Neural cell (in vitro differentiated cells): ENCODE results near the gene ARHGEF2. TPM values are rescaled to one million over a fixed set of nuclear protein-coding genes. Genes with fewer than 3 reads are reported as not detected.

ENCODE experiments used
- H2AFZ ChIP-seq: fragments of 200-600, 300-800 bp; sonication (generic), shearing (Covaris generic); 2 replicates; pipeline ENCODE4 v1.6.0; 2014; ENCODE audit warnings: low read depth, mild to moderate bottlenecking, antibody characterized with exemption, low read length, moderate library complexity
- H3F3A ChIP-seq: fragments of 200-600 bp; shearing (Covaris generic); 2 replicates; pipeline ENCODE4 v1.6.1; 2016; ENCODE audit warnings: mild to moderate bottlenecking, moderate library complexity, mixed read lengths, antibody characterized with exemption, low read length; ENCODE audit not compliant: insufficient read depth, poor library complexity, severe bottlenecking
- H3K27ac ChIP-seq: fragments of 200-600, 300-800 bp; sonication (generic), shearing (Covaris generic); 2 replicates; pipeline ENCODE4 v1.5.1; 2014; ENCODE audit warnings: mild to moderate bottlenecking, low read length, moderate library complexity
- H3K27me3 ChIP-seq: fragments of 300-800, 200-600 bp; sonication (generic), shearing (Covaris generic); 2 replicates; pipeline ENCODE4 v1.6.0; 2014; ENCODE audit warnings: mild to moderate bottlenecking, low read depth, low read length, moderate library complexity; ENCODE audit not compliant: insufficient read depth
- H3K36me3 ChIP-seq: fragments of 300-800, 200-600 bp; sonication (generic), shearing (Covaris generic); 2 replicates; pipeline ENCODE4 v1.5.1; 2014; ENCODE audit warnings: mild to moderate bottlenecking, antibody characterized with exemption, low read length, moderate library complexity; ENCODE audit not compliant: insufficient read depth
- H3K4me2 ChIP-seq: fragments of 300-800, 200-600 bp; sonication (generic), shearing (Covaris generic); 2 replicates; pipeline ENCODE4 v1.6.0; 2014; ENCODE audit warnings: mild to moderate bottlenecking, low read length
- H3K4me3 ChIP-seq: fragments of 300-800, 200-600 bp; sonication (generic), shearing (Covaris generic); 2 replicates; pipeline ENCODE4 v1.5.1; 2014; ENCODE audit warnings: mild to moderate bottlenecking, low read length, moderate library complexity
- H3K79me2 ChIP-seq: fragments of 200-600 bp; shearing (Covaris generic); replicated peaks from 2 replicates; pipeline ENCODE4 v1.6.0; 2014; ENCODE audit warnings: mild to moderate bottlenecking, low read length, moderate library complexity; ENCODE audit not compliant: insufficient read depth
- H3K9ac ChIP-seq: fragments of 300-800, 200-600 bp; sonication (generic), shearing (Covaris generic); 2 replicates; pipeline ENCODE4 v1.6.1; 2016; ENCODE audit warnings: mild to moderate bottlenecking, low read length, mixed read lengths
- H3K9me2 ChIP-seq: fragments of 200-600 bp; shearing (Covaris generic); 2 replicates; pipeline ENCODE4 v1.6.1; 2016; ENCODE audit warnings: mild to moderate bottlenecking, low read length, mixed read lengths; ENCODE audit not compliant: insufficient read depth
- H3K9me3 ChIP-seq: fragments of 200-600, 300-800 bp; sonication (generic), shearing (Covaris generic); 2 replicates; pipeline ENCODE4 v1.6.1; 2016; ENCODE audit warnings: mild to moderate bottlenecking, mixed run types, low read length, moderate library complexity, mixed read lengths
- H4K20me1 ChIP-seq: fragments of 200-600 bp; shearing (Covaris generic); 2 replicates; pipeline ENCODE4 v1.6.1; 2016; ENCODE audit warnings: mild to moderate bottlenecking, mixed run types; ENCODE audit not compliant: insufficient read depth
- EP300 ChIP-seq: fragments of 450-650 bp; conservative IDR thresholded peaks from 2 replicates; pipeline ENCODE4 v1.6.1; 2014; ENCODE audit warnings: antibody characterized with exemption, mild to moderate bottlenecking, moderate library complexity; ENCODE audit not compliant: poor library complexity, severe bottlenecking
- EZH2 ChIP-seq: fragments of 200-600, 300-800 bp; shearing (Covaris generic), sonication (generic); IDR thresholded peaks from 2 replicates; pipeline ENCODE4 v1.6.1; 2014; ENCODE audit warnings: antibody characterized with exemption, low read length, borderline replicate concordance, mild to moderate bottlenecking; ENCODE audit not compliant: insufficient read depth, poor library complexity, severe bottlenecking
- MXI1 ChIP-seq: fragments of 450-650 bp; conservative IDR thresholded peaks from 2 replicates; pipeline ENCODE4 v1.6.1; 2014; ENCODE audit warnings: antibody characterized with exemption, mild to moderate bottlenecking; ENCODE audit not compliant: poor library complexity, severe bottlenecking
- POLR2AphosphoS5 ChIP-seq: IDR thresholded peaks from 2 replicates; pipeline ENCODE4 v1.6.1; 2012
- RAD21 ChIP-seq: fragments of 450-650 bp; conservative IDR thresholded peaks from 2 replicates; pipeline ENCODE4 v1.6.1; 2014; ENCODE audit warnings: antibody characterized with exemption, mild to moderate bottlenecking, moderate library complexity
- SMC3 ChIP-seq: fragments of 450-650 bp; conservative IDR thresholded peaks from 2 replicates; pipeline ENCODE4 v1.6.1; 2014; ENCODE audit warnings: antibody characterized with exemption, mild to moderate bottlenecking, moderate library complexity; ENCODE audit not compliant: poor library complexity
- TAF1 ChIP-seq: IDR thresholded peaks from 2 replicates; pipeline ENCODE4 v1.6.1; 2012; ENCODE audit warnings: low read depth
- polyA plus RNA-seq: library from polyadenylated mRNA; depleted of rRNA; stranded (reverse); fragments of >200 nt; gene quantifications from 2 replicates; pipeline ENCODE4 v1.2.3, GENCODE V29; 2014
- TF ChIP-seq, protein P1 (sequence below): fragments of 450-650 bp; IDR thresholded peaks from 2 replicates; pipeline ENCODE4 v1.5.1; 2014; ENCODE audit warnings: antibody characterized with exemption, mild to moderate bottlenecking, moderate library complexity; ENCODE audit not compliant: poor library complexity, severe bottlenecking
- TF ChIP-seq, protein P2 (sequence below): IDR thresholded peaks from 2 replicates; pipeline ENCODE4 v1.6.1; 2012; ENCODE audit warnings: borderline replicate concordance

The ARHGEF2 gene
- polyA plus RNA-seq, 1 donor from 2014 or later, result 45.1 TPM

DNA sequence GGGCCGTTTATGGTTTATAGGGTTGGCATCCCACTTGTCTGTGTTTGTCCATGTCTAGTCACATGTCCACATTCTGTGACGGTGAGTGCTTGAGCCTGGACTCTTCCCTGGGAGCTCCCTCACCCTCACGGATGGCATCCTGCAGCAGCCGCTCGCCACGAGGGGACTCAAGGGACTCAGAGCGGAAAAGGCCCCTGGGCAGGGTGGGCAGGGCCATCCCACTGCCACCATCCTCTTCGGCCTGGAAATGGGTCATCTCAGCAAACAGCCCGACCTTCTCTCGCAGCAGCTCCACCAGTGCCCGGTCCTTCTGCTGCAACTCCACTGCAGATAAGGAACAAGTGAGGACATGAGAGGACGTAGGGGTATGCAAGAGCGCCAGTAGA, 25.8 kb downstream of the ARHGEF2 start:
- Histone ChIP-seq H3K27ac (no peak overlapping the region), H3K36me3 (peaks cover 15% of the 10 kb centered on the region)
- TF ChIP-seq RAD21 (no peak), EZH2 (no peak), POLR2AphosphoS5 (no peak), MXI1 (no peak), TAF1 (no peak), EP300 (no peak), SMC3 (no peak)
- TF ChIP-seq, protein P1, sequence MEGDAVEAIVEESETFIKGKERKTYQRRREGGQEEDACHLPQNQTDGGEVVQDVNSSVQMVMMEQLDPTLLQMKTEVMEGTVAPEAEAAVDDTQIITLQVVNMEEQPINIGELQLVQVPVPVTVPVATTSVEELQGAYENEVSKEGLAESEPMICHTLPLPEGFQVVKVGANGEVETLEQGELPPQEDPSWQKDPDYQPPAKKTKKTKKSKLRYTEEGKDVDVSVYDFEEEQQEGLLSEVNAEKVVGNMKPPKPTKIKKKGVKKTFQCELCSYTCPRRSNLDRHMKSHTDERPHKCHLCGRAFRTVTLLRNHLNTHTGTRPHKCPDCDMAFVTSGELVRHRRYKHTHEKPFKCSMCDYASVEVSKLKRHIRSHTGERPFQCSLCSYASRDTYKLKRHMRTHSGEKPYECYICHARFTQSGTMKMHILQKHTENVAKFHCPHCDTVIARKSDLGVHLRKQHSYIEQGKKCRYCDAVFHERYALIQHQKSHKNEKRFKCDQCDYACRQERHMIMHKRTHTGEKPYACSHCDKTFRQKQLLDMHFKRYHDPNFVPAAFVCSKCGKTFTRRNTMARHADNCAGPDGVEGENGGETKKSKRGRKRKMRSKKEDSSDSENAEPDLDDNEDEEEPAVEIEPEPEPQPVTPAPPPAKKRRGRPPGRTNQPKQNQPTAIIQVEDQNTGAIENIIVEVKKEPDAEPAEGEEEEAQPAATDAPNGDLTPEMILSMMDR, result no peak
- TF ChIP-seq, protein P2, sequence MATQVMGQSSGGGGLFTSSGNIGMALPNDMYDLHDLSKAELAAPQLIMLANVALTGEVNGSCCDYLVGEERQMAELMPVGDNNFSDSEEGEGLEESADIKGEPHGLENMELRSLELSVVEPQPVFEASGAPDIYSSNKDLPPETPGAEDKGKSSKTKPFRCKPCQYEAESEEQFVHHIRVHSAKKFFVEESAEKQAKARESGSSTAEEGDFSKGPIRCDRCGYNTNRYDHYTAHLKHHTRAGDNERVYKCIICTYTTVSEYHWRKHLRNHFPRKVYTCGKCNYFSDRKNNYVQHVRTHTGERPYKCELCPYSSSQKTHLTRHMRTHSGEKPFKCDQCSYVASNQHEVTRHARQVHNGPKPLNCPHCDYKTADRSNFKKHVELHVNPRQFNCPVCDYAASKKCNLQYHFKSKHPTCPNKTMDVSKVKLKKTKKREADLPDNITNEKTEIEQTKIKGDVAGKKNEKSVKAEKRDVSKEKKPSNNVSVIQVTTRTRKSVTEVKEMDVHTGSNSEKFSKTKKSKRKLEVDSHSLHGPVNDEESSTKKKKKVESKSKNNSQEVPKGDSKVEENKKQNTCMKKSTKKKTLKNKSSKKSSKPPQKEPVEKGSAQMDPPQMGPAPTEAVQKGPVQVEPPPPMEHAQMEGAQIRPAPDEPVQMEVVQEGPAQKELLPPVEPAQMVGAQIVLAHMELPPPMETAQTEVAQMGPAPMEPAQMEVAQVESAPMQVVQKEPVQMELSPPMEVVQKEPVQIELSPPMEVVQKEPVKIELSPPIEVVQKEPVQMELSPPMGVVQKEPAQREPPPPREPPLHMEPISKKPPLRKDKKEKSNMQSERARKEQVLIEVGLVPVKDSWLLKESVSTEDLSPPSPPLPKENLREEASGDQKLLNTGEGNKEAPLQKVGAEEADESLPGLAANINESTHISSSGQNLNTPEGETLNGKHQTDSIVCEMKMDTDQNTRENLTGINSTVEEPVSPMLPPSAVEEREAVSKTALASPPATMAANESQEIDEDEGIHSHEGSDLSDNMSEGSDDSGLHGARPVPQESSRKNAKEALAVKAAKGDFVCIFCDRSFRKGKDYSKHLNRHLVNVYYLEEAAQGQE, result no peak

DNA sequence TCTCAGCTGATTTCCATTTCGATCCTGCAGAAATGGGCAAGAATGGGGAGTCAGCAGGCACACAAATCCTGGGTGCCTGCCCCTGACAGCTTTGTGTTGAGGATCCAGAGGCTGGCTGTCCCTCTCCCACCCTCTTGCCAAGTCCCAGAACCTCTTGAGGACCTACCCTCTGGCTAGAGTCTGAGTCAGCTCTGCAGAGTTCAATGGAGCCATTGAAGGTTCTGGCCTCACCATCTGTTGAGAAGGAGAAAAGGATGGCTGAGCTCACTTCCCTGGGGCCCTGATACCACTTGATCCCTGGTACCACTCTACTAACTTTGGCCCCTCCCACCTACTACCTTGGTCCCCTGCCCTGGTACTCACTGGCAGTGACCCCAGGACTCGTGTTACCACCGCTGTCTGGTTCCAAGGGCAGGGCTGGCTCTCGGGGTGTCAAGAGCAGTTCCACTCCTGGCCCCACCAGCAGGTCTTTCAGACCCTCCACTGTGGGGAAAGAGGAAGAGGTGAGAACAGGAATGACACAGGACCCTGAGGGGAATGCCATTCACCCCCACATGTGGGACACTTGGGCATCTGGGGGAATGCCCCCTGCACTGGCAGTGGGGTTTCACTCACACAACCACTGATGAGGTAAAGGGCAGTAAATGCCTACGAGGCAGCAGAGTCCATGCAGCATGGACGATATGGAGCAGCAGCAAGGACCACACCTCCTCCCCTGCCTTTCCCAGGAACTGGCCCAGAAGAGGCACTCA, 26.4 kb downstream of the ARHGEF2 start:
- H3K9me2 ChIP-seq, result no peaks in the 10 kb centered on the region
- no peaks in the 10 kb centered on the region for H3K79me2 ChIP-seq
- H3K27ac ChIP-seq, result no peak overlapping the region
- TF ChIP-seq SMC3 (no peak), POLR2AphosphoS5 (no peak), MXI1 (no peak), TAF1 (no peak), EZH2 (no peak), EP300 (no peak), RAD21 (no peak)
- TF ChIP-seq, protein P2, result no peak
- TF ChIP-seq, protein P1, result no peak
- no peak overlapping the region for H3K9ac ChIP-seq
- H3K4me3 ChIP-seq, result no peak overlapping the region
- H4K20me1 ChIP-seq, result no peaks in the 10 kb centered on the region
- no peaks in the 10 kb centered on the region for H3F3A ChIP-seq
- no peaks in the 10 kb centered on the region for H3K27me3 ChIP-seq
- H3K4me2 ChIP-seq, result no peak overlapping the region
- H3K36me3 ChIP-seq, result peaks cover 12% of the 10 kb centered on the region
- H3K9me3 ChIP-seq, result no peaks in the 10 kb centered on the region
- no peak overlapping the region for H2AFZ ChIP-seq

More for the DNA sequence above, 25.8 kb downstream of the ARHGEF2 start:
- Histone ChIP-seq H3K9me3 (no peaks in the 10 kb centered on the region), H3K27me3 (no peaks in the 10 kb centered on the region), H3K9ac (no peak overlapping the region), H2AFZ (no peak overlapping the region), H3K4me2 (no peak overlapping the region), H3K4me3 (no peak overlapping the region), H3K9me2 (no peaks in the 10 kb centered on the region), H4K20me1 (no peaks in the 10 kb centered on the region), H3K79me2 (no peaks in the 10 kb centered on the region), H3F3A (no peaks in the 10 kb centered on the region)
